H1 (cell line): ENCODE measurements around the gene SETD1B.

Source experiments
- CHD2 ChIP-seq: IDR thresholded peaks from 2 replicates; pipeline ENCODE4 v1.6.1; 2012; ENCODE audit warnings: low read length, improper control_type of control experiment
- CTCF ChIP-seq, 3 experiments: IDR thresholded peaks; 1 replicate in 2 of 3; 2 replicates in 1 of 3; pipeline versions ENCODE4 v1.5.1 to v1.6.1; 2011; ENCODE audit warnings: low read length in 3 of 3, mild to moderate bottlenecking in 3 of 3, inconsistent platforms in 2 of 3, low read depth in 1 of 3, moderate library complexity in 1 of 3; ENCODE audit not compliant: insufficient read depth in 1 of 3; ENCODE audit errors: control extremely low read depth in 1 of 3
- E2F6 ChIP-seq: IDR thresholded peaks from 2 replicates; pipeline ENCODE4 v1.6.1; 2012; ENCODE audit warnings: inconsistent platforms
- EGR1 ChIP-seq: IDR thresholded peaks from 2 replicates; pipeline ENCODE4 v1.6.1; 2011; ENCODE audit warnings: low read depth, low read length, borderline replicate concordance
- EP300 ChIP-seq, 2 experiments: IDR thresholded peaks; 1 replicate in 1 of 2; 2 replicates in 1 of 2; pipeline ENCODE4 v1.6.1; 2011 to 2012; ENCODE audit warnings: low read depth in 2 of 2, low read length in 2 of 2, mild to moderate bottlenecking in 2 of 2, borderline replicate concordance in 1 of 2, inconsistent platforms in 1 of 2, moderate library complexity in 1 of 2
- EZH2 ChIP-seq: fragments of 200-600 bp; sonication (generic); IDR thresholded peaks from 2 replicates; pipeline ENCODE4 v1.7.1; 2012; ENCODE audit warnings: low read depth, mild to moderate bottlenecking, moderate library complexity, low read length, inconsistent platforms; ENCODE audit not compliant: severe bottlenecking
- JUN ChIP-seq: IDR thresholded peaks from 2 replicates; pipeline ENCODE4 v1.6.1; 2011; ENCODE audit warnings: low read depth, mild to moderate bottlenecking, improper control_type of control experiment, low read length
- POLR2A ChIP-seq, 2 experiments: IDR thresholded peaks; 1 replicate in 1 of 2; 2 replicates in 1 of 2; pipeline ENCODE4 v1.6.1; 2011; ENCODE audit warnings: low read depth in 2 of 2, low read length in 2 of 2, mild to moderate bottlenecking in 2 of 2; ENCODE audit errors: control extremely low read depth in 1 of 2
- RNF2 ChIP-seq: fragments of 200-900, 300-1000 bp; sonication (generic); IDR thresholded peaks from 2 replicates; pipeline ENCODE4 v1.7.1; 2016; ENCODE audit warnings: borderline replicate concordance, low read depth, mild to moderate bottlenecking, antibody characterized with exemption, low read length; ENCODE audit not compliant: poor library complexity, severe bottlenecking; ENCODE audit errors: missing control alignments
- SAP30 ChIP-seq: fragments of 300-600 bp; sonication (generic); IDR thresholded peaks from 2 replicates; pipeline ENCODE4 v1.7.1; 2012; ENCODE audit warnings: low read length, moderate library complexity, mild to moderate bottlenecking, inconsistent platforms; ENCODE audit not compliant: insufficient read depth, insufficient replicate concordance
- TBP ChIP-seq: IDR thresholded peaks from 2 replicates; pipeline ENCODE4 v1.6.1; 2011; ENCODE audit warnings: low read depth, low read length, improper control_type of control experiment
- YY1 ChIP-seq: IDR thresholded peaks from 2 replicates; pipeline ENCODE4 v1.6.1; 2011; ENCODE audit warnings: low read depth, mild to moderate bottlenecking, low read length
- ZNF274 ChIP-seq: IDR thresholded peaks from 2 replicates; pipeline ENCODE4 v1.7.0; 2012; ENCODE audit warnings: low read length, borderline replicate concordance; ENCODE audit errors: extremely low read depth

- no peak for TF ChIP-seq E2F6
- no peak for TF ChIP-seq ZNF274
- no peak for TF ChIP-seq SAP30
- TF ChIP-seq CTCF (IDR thresholded peaks at IDR 0.05; ENCODE audit: control extremely low read depth in 1 of 3, insufficient read depth in 1 of 3, low read depth in 1 of 3, low read length in 3 of 3): no peak
- no peak for TF ChIP-seq RNF2
- no peak for TF ChIP-seq EZH2
- no peak for TF ChIP-seq EP300 (IDR thresholded peaks at IDR 0.05; ENCODE audit: borderline replicate concordance in 1 of 2, low read depth in 2 of 2, low read length in 2 of 2)
- TF ChIP-seq POLR2A (IDR thresholded peaks at IDR 0.05; ENCODE audit: control extremely low read depth in 1 of 2, low read depth in 2 of 2, low read length in 2 of 2): no peak
- TF ChIP-seq TBP: no peak
- TF ChIP-seq JUN: no peak
- no peak for TF ChIP-seq CHD2
- TF ChIP-seq YY1: no peak
- no peak for TF ChIP-seq EGR1
Observed at GRCh38 chr12:121817648-121818043, 13.8 kb downstream of the SETD1B start.
